ENCODE data around the gene OTUD7B. TPM values are rescaled to one million over a fixed set of nuclear protein-coding genes. Genes with fewer than 3 reads are reported as not detected.

Gene OTUD7B
- total and polyA plus RNA-seq, 3 experiments from 2014 or later, result 1.9 to 41.0 (median 39.7) TPM

- Histone ChIP-seq H3K4me3 (ENCODE audit: low read length) (peak overlapping the region; percentile 76), H3K4me1 (ENCODE audit: insufficient read depth, low read length) (peaks cover 23% of the 10 kb centered on the region), H3K9me3 (ENCODE audit: low read length) (no peaks in the 10 kb centered on the region), H3K27me3 (ENCODE audit: insufficient read depth, low read length, poor library complexity, severe bottlenecking) (no peaks in the 10 kb centered on the region), H3K27ac (ENCODE audit: low read depth, low read length) (peak overlapping the region; percentile 94), H3K36me3 (ENCODE audit: insufficient read depth, low read length) (no peaks in the 10 kb centered on the region)
- H3K4me1 Mint-ChIP-seq, result peaks cover 3 to 4% (median 4%) of the 10 kb centered on the region in 3 donors
- no peaks in the 10 kb centered on the region for H3K27me3 Mint-ChIP-seq
- no peaks in the 10 kb centered on the region for H3K9me3 Mint-ChIP-seq
- ChIA-PET POLR2A (interaction anchor here (0.6 to 8.3 kb wide), 14 partner anchors 12 to 691 kb away, joined by 3 to 177 read pairs (median 8); partner anchors contain the start of genes ANP32E, BOLA1, MCL1 and PLEKHO1), CTCF (interaction anchor here (0.6 to 2.2 kb wide), 13 partner anchors 9 to 299 kb away, joined by 3 to 11 read pairs (median 4); partner anchors contain the start of genes BOLA1, SF3B4 and VPS45)
- no peak overlapping the region for H3K27ac Mint-ChIP-seq
- peak in 3 of 5 donors; percentile 58 to 76 (median 61) for DNase-seq
- no peaks in the 10 kb centered on the region for H3K36me3 Mint-ChIP-seq
- no peak overlapping the region for H3K4me3 Mint-ChIP-seq
Measured at GRCh38 chr1:149888247-149888998, 122.1 kb downstream of the OTUD7B start.

Other genes with a start within 250 kb of the OTUD7B start
- gene FCGR1A, start 228.0 kb downstream of the OTUD7B start, total RNA-seq, result not detected
- gene FCGR1A, start 228.0 kb downstream of the OTUD7B start, polyA plus RNA-seq, result not detected
- gene BOLA1, start 111.2 kb downstream of the OTUD7B start, total RNA-seq, result 10 to 100 TPM; 27.3 to 28.4 TPM
- gene BOLA1, start 111.2 kb downstream of the OTUD7B start, polyA plus RNA-seq, result 31.6 TPM
- gene SV2A, start 92.9 kb downstream of the OTUD7B start, total RNA-seq, result 1 to 10 TPM; 5.6 to 6.0 TPM
- 2.9 TPM for gene SV2A, start 92.9 kb downstream of the OTUD7B start, polyA plus RNA-seq
- gene SF3B4, start 82.9 kb downstream of the OTUD7B start, total RNA-seq, result 100 to 1,000 TPM; 111 to 124 TPM
- 112 TPM for gene SF3B4, start 82.9 kb downstream of the OTUD7B start, polyA plus RNA-seq
- gene MTMR11, start 73.8 kb downstream of the OTUD7B start, total RNA-seq, result 1 to 10 TPM; 1.6 to 1.9 TPM
- 0.14 TPM for gene MTMR11, start 73.8 kb downstream of the OTUD7B start, polyA plus RNA-seq
- 10 to 100 TPM; 26.3 to 33.6 TPM for gene VPS45, start 57.0 kb upstream of the OTUD7B start, total RNA-seq
- 27.5 TPM for gene VPS45, start 57.0 kb upstream of the OTUD7B start, polyA plus RNA-seq
- 10 to 100 TPM; 44.9 to 47.2 TPM for gene PLEKHO1, start 139.2 kb upstream of the OTUD7B start, total RNA-seq
- gene PLEKHO1, start 139.2 kb upstream of the OTUD7B start, polyA plus RNA-seq, result 47.3 TPM
- gene ANP32E, start 225.4 kb upstream of the OTUD7B start, total RNA-seq, result 100 to 1,000 TPM; 154 TPM
- gene ANP32E, start 225.4 kb upstream of the OTUD7B start, polyA plus RNA-seq, result 57.9 TPM
- not detected for gene CA14, start 247.0 kb upstream of the OTUD7B start, total RNA-seq
- 0.20 TPM for gene CA14, start 247.0 kb upstream of the OTUD7B start, polyA plus RNA-seq

All from CD8-positive, alpha-beta memory T cell (primary cell).